GM12891 (cell line): Measurements from ENCODE around the gene GDI1.

Experiments
- DNase-seq: peaks from one replicate; pipeline ENCODE4 v3.0.0; 2011; ENCODE audit warnings: low spot score; ENCODE audit not compliant: insufficient read length
- FAIRE-seq: peaks from 2 replicates; lab custom pipeline; 2011; peaks lifted over from hg19 to GRCh38; lab: Jason Lieb, UNC
- PAX5 ChIP-seq: IDR thresholded peaks from 2 replicates; pipeline ENCODE4 v1.6.1; 2011; ENCODE audit warnings: low read length, moderate library complexity, mild to moderate bottlenecking; ENCODE audit not compliant: insufficient read depth, severe bottlenecking
- POLR2A ChIP-seq: IDR thresholded peaks from 2 replicates; pipeline ENCODE4 v1.6.1; 2011; ENCODE audit warnings: low read depth, low read length, control low read depth
- POLR2AphosphoS5 ChIP-seq: IDR thresholded peaks from 2 replicates; pipeline ENCODE4 v1.6.1; 2011; ENCODE audit warnings: low read depth, low read length, control low read depth
- POU2F2 ChIP-seq: IDR thresholded peaks from 2 replicates; pipeline ENCODE4 v1.6.1; 2011; ENCODE audit warnings: low read depth, mild to moderate bottlenecking, control low read depth, low read length, moderate library complexity
- SPI1 ChIP-seq: IDR thresholded peaks from 2 replicates; pipeline ENCODE4 v1.6.1; 2011; ENCODE audit warnings: low read depth, low read length, control low read depth
- TAF1 ChIP-seq: IDR thresholded peaks from 2 replicates; pipeline ENCODE4 v1.6.1; 2011; ENCODE audit warnings: low read depth, low read length, control low read depth

Gene GDI1

DNA sequence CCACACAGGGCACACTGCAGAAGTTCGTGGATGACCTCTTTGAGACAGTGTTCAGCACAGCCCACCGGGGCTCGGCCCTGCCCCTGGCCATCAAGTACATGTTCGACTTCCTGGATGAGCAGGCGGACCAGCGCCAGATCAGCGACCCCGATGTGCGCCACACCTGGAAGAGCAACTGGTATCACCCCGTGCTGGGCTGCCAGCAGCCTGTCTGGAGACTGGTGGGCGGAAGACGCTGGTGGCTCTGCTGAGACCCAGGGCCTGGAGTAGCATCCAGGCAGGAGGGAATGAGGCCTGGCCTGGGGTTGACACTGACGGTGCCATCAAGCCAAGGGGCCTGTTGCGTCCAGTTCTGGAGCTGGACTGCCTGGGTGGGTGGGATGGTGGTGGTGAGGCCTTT lies 33.5 kb downstream of the GDI1 start:
- DNase-seq (no peak), FAIRE-seq (no peak)
- TF ChIP-seq POLR2A (no peak), TAF1 (no peak), PAX5 (no peak), POLR2AphosphoS5 (no peak), POU2F2 (no peak), SPI1 (no peak)

- DNase-seq, result no peak
- no peak for TF ChIP-seq POU2F2
- TF ChIP-seq POLR2A, result no peak
- no peak for TF ChIP-seq TAF1
- TF ChIP-seq SPI1, result no peak
- no peak for TF ChIP-seq PAX5
- no peak for TF ChIP-seq POLR2AphosphoS5
- FAIRE-seq, result no peak
These were observed 34.1 kb downstream of the GDI1 start for GRCh38 chrX:154470914-154471568.

DNA sequence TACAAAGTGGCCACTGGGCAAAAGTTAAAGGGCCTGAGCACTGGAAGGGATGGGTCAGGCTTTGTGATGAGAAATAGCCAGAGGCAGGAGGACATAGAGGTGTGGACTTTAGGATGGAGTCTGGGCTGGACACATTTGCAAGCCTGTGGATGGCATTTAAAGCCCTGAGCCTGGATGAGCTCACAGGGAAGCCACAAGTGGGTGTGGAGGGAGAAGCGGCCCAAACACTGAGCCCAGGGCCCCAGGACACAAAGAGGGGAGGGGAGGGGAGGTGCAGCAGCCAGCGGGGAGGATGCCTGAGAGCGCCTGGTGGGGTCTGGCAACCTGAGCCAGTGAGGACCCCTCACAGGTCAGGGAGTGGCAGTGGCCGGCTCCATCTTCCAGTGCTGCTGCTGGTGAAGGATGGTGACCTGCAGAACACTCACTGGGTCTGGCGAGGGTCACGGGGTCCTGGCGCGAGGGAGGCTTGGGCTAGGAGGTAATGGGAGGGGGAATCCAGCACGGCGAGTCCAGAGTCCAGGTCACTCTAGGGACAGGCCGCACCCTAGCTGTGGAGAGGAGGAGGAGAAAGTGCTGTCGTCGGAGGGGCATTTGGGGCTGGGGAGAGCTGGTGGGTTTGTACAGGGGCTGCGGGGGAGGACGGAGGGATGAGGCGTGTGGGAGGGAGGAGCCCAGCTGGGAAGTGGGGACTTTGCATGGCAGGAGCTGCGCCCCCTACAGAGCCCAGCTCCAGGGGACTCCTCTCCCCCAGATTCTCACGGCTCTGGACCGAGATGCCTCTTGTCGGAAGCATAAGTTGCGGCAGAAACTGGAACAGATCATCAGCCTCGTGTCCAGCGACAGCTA lies 35.1 kb downstream of the GDI1 start:
- FAIRE-seq, result no peak
- no peak for DNase-seq
- TF ChIP-seq PAX5, result no peak
- TF ChIP-seq POLR2AphosphoS5, result no peak
- TF ChIP-seq SPI1, result no peak
- TF ChIP-seq POU2F2, result no peak
- TF ChIP-seq TAF1, result no peak
- no peak for TF ChIP-seq POLR2A

- TF ChIP-seq POLR2A (no peak), PAX5 (no peak), POU2F2 (no peak), SPI1 (no peak), POLR2AphosphoS5 (no peak), TAF1 (no peak)
- DNase-seq (no peak), FAIRE-seq (no peak)
These were observed 36.0 kb downstream of the GDI1 start for GRCh38 chrX:154472685-154473632.

DNA sequence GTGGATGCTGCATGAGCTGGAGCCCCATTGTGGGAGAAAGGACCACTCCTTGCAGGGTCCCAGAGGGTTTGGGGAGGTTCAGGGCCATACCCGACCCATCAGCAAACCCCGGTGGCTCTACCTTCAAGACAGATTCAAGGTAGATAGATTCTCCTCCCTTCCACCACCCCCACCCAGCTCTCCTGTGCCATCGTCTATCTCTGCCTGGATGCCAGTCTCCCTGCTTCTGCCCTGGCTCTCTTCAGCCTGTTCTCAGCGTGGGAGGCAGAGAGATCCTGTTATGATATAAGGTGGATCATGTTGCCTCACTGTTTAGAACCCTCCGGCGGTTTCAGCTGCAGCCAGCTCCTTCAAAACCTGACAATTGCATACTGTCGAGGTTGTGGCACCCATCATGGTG lies 36.7 kb downstream of the GDI1 start:
- no peak for FAIRE-seq
- TF ChIP-seq POLR2A (no peak), PAX5 (no peak), SPI1 (no peak), POLR2AphosphoS5 (no peak), POU2F2 (no peak), TAF1 (no peak)
- DNase-seq, result no peak

DNA sequence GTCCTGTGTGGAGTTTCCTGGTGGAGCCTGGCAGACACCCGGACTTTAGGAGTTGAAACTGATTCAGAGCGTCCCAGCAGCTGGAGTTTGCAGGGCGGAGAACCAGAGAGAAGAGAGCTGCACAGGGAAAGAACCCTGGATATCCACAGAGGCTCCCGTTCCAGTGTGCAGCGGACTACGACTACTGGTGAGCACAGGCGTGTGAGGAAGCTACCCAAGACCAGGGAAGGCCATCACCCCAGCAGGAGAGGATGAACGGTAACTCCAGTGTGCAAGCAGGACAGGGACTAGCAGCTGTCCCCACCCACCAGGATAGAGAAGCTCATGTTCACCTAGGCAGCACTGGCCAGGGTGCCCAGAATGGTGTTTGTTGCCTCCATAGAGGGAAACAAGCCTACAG lies 39.9 kb downstream of the GDI1 start:
- no peak for DNase-seq
- no peak for TF ChIP-seq PAX5
- no peak for TF ChIP-seq POLR2A
- TF ChIP-seq POU2F2, result no peak
- TF ChIP-seq POLR2AphosphoS5, result no peak
- no peak for TF ChIP-seq TAF1
- no peak for TF ChIP-seq SPI1
- FAIRE-seq, result no peak

DNA sequence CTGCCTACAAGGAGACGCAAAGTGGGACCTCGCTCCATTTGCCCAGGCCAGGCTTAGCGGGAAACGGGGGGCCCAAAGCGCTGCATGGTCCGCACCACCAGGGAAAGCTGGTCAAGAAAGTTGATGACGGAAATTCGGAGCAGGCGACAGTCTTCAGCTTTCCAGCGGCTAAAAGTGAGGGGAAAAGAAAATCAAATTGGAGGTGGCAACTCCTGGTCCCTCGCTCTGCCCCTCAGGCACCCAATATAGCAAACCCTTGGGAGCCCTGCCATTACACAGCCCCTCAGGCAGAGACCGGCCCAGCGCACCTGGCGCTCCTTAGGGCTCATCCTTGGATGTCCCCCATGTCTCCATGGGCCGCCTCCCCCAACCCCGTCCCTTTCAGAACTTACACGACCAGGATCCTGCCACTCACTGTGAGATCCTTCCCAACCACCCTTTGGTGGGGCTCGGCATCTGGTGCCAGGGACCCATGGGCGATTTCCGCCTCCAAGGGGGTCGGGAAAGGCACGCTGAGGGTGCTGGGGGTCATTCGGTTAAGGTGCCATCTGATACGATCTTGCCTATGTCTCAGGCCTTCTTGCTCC lies 41.0 kb downstream of the GDI1 start:
- no peak for TF ChIP-seq POU2F2
- no peak for TF ChIP-seq SPI1
- TF ChIP-seq PAX5, result no peak
- no peak for TF ChIP-seq POLR2A
- no peak for TF ChIP-seq POLR2AphosphoS5
- no peak for DNase-seq
- FAIRE-seq, result peak; percentile 28

- DNase-seq (peak; percentile 85), FAIRE-seq (peak; percentile 98)
- TF ChIP-seq SPI1 (no peak), POLR2AphosphoS5 (no peak; the same call in 1 of the 2 replicates), PAX5 (peak; percentile 87)
These were observed 42.0 kb downstream of the GDI1 start, which contains the start of gene LAGE3 for GRCh38 chrX:154478728-154479622. Gene LAGE3 (minus strand): TSS chrX:154479281. CDS start chrX:154478915, 366 bp downstream.

- no peak for FAIRE-seq
- no peak for TF ChIP-seq POLR2A
- TF ChIP-seq PAX5, result no peak
- no peak for TF ChIP-seq SPI1
- no peak for TF ChIP-seq POLR2AphosphoS5
- no peak for TF ChIP-seq TAF1
- TF ChIP-seq POU2F2, result no peak
- DNase-seq, result no peak
These were observed 44.2 kb downstream of the GDI1 start for GRCh38 chrX:154481195-154481594.
